Mammary epithelial cell (primary cell): ENCODE data around the gene GRIA3.

Experiments used
- EZH2 ChIP-seq: IDR thresholded peaks from 2 replicates; pipeline ENCODE4 v1.6.1; 2012; ENCODE audit warnings: low read length, inconsistent platforms, borderline replicate concordance
- TF ChIP-seq, protein P1 (sequence below), 2 donors: IDR thresholded peaks in 1 of 2; conservative IDR thresholded peaks in 1 of 2; 2 replicates each; pipeline ENCODE4 v1.5.1; 2011 to 2012; ENCODE audit warnings: inconsistent platforms in 2 of 2, low read length in 2 of 2, mild to moderate bottlenecking in 2 of 2, control low read depth in 1 of 2, low read depth in 1 of 2; ENCODE audit not compliant: insufficient read depth in 1 of 2; ENCODE audit errors: extremely low read depth in 1 of 2

DNA sequence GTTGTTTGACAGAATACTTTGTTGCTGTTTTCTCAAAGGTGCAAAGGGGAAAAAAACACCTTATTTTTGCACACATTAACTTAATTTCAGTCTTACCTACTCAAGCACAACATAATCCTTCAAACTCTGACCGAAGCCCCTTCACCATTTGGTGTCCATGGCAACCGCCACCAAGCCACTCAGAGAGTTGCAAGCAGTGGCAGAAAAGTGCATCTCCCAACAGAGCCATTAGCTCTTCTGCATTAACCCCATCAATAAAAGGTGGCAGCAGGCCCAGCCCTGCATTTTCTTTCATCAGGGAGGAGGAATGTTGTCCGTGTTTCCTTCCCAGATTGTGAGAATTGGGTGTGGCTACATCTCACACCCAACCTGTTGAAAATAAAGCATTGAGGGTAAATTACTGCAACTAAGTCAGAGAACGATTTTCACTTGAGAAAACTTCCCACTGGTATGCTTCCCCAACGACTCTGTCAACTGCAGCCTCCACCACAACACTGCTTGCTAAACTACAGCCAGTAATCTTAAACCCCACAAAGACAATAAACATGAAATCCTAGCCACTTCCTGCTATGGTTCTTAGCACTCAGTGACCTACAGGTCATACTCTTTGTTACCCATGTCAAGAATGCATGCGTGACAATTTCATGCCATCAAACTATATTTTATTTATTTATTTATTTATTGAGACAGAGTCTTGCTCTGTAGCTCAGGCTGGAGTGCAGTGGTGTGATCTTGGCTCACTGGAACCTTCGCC lies 154.0 kb downstream of the GRIA3 start:
- TF ChIP-seq, protein P1, sequence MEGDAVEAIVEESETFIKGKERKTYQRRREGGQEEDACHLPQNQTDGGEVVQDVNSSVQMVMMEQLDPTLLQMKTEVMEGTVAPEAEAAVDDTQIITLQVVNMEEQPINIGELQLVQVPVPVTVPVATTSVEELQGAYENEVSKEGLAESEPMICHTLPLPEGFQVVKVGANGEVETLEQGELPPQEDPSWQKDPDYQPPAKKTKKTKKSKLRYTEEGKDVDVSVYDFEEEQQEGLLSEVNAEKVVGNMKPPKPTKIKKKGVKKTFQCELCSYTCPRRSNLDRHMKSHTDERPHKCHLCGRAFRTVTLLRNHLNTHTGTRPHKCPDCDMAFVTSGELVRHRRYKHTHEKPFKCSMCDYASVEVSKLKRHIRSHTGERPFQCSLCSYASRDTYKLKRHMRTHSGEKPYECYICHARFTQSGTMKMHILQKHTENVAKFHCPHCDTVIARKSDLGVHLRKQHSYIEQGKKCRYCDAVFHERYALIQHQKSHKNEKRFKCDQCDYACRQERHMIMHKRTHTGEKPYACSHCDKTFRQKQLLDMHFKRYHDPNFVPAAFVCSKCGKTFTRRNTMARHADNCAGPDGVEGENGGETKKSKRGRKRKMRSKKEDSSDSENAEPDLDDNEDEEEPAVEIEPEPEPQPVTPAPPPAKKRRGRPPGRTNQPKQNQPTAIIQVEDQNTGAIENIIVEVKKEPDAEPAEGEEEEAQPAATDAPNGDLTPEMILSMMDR (conservative IDR thresholded peaks at IDR 0.05 in 1 of 2, IDR thresholded peaks at IDR 0.05 in 1 of 2; ENCODE audit: extremely low read depth in 1 of 2, insufficient read depth in 1 of 2, low read depth in 1 of 2, low read length in 2 of 2): no peak
- TF ChIP-seq EZH2: no peak
